G401.6 (cell line): ENCODE data around the gene GLDC.
"Not testable (repeated sequence)": the region's sequence is repeated elsewhere in the genome, so short reads cannot be mapped to it uniquely, and the experiment has no call there.

Experiments used
- FAIRE-seq: peaks from 2 replicates; lab custom pipeline; 2012; peaks lifted over from hg19 to GRCh38; lab: Jason Lieb, UNC

Gene GLDC

GRCh38 chr9:6645355-6646292, at the start of gene GLDC:
TSS of gene GLDC (minus strand) at chr9:6645729. CDS start at chr9:6645499, 230 bp downstream.
- peak; percentile 86 for FAIRE-seq

DNA sequence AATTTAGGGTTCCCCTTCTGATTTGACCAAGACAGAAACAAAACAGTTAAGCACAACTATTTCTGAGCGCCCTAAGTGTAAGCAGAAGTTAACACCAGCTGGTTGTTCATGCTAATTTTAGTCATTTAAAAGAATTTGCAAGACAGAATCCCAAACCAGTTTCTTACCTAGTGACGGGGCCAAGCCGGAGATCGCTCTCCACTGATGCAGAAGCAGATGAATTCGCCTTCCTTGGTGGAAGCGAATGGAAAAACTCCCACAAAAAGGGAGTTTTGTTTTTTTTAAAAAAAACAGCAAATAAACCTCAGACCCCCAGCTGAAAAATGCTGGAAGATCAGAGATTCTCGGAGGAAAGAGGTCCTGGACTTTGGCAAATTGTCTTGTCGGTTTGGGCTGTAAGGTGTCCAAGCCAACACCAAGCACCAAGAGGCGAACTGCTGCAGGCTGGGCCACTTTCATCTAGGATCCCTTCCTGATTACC, 47.4 kb upstream of the GLDC start:
- FAIRE-seq: no peak

- no peak for FAIRE-seq
Observed at GRCh38 chr9:6692433-6692832, 46.9 kb upstream of the GLDC start.

DNA sequence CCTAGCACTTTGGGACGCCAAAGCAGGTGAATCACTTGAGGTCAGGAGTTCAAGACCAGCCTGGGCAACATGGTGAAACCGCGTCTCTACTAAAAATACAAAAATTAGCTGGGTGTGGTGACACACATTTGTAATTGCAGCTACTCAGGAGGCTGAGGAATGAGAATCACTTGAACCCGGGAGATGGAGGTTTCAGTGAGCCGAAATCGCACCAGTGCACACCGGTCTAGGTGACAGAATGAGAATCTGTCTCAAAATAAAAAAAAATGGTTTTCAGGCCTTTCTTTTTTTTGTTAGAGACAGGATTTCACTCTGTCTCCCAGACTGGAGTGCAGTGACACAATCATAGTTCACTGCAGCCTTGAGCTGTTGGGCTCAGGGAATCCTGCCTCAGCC, 45.1 kb upstream of the GLDC start:
- not testable (repeated sequence) for FAIRE-seq

GRCh38 chr9:6689893-6690674, 44.6 kb upstream of the GLDC start:
- FAIRE-seq: no peak

DNA sequence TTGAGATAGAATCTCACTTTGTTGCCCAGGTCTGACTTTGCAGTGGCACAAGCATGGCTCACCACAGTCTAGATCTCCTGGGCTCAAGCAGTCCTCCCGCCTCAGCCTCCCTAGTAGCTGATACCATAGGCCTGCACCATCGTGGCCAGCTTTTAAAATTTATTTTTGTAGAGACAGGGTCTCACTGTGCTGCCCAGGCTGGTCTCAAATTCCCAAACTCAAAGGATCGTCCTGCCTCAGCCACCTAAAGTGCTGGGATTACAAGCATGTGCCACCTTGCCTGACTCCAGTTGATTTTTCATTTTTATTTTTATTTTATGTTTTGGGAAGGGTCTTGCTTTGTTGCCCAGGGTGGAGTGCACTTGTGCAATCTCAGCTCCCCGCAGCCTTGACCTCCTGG, 41.7 kb upstream of the GLDC start:
- FAIRE-seq: no peak

DNA sequence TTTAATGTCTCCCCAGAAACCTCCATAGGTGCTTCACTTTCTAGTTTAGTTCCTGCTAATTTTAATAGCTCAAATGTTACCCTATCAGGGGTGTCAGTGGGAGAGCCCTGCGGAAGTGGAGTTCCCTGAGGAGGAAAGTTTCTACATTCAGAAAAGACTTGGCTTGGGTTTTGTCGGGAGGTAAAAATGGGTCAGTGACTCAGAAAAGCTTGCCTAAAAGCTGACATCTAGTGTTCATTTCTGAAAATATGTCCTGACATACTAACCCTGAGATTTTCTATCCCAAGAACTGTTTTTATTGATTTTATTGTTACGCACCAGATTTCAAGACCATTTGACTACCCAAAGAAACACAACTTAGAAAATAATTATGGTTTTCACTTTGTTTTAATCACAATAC, 40.9 kb upstream of the GLDC start:
- FAIRE-seq: peak; percentile 64

DNA sequence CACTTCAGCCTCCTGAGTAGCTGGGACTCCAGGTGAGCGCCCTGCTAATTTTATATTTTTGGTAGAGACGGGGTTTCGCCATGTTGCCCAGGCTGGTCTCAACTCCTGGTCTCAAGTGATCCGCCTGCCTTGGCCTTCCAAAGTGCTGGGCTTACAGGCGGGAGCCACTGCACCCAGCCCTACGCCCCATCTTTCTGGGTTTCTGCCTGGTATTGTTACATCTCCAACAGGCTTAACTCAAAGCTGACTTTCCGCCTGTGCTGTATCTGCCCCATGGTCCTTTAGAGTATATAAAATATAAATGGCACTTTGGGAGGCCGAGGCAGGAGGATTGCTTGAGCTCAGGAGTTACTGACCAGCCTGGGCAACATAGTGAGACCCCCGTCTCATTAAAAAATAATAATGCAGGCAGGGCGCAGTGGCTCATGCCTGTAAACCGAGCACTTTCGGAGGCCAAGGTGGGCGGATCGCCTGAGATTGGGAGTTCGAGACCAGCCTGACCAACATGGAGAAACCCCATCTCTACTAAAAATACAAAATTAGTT, 36.5 kb upstream of the GLDC start:
- no peak for FAIRE-seq

DNA sequence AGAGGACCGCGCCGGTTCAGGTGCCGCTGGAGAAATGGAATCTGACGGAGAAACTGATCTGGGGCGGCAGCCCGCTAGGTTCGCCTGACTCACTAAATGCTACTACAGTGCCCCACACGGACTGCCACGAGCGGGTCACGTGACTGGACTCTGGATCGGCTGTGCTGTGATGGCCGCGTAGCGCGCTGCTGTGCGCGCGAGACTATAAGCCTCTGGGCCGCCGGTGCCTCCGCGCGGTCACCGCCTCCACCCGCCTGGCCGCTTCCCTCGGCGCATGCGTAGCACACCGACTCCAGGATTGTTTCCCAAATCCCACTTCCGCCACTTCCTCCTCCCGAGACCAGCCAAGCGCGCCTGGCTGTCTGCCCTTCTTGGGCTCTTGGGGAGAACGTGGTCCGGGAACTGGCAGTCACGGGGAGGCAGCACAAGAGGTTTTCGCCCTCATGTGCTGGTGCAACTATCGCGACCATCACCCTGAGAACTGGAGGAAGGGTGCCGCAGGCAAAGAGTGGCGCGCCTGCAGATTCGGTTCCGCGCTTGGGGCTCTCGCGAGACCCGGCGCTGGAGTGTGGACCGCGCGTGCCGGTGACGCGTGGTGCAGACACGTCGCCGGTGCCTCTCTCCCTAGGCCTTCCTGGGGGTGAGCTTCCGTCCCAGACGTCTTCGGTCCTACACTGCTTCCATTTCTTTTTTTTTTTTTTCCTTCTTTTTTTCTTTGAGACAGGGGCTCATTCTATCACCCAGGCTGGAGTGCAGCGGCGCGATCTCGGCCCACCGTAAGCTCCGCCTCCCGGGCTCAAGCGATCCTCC, 35.8 kb upstream of the GLDC start:
- peak; percentile 93 for FAIRE-seq

- FAIRE-seq: no peak
Observed at GRCh38 chr9:6680797-6681146, 35.2 kb upstream of the GLDC start.

- no peak for FAIRE-seq
Observed at GRCh38 chr9:6677803-6678202, 32.3 kb upstream of the GLDC start.

DNA sequence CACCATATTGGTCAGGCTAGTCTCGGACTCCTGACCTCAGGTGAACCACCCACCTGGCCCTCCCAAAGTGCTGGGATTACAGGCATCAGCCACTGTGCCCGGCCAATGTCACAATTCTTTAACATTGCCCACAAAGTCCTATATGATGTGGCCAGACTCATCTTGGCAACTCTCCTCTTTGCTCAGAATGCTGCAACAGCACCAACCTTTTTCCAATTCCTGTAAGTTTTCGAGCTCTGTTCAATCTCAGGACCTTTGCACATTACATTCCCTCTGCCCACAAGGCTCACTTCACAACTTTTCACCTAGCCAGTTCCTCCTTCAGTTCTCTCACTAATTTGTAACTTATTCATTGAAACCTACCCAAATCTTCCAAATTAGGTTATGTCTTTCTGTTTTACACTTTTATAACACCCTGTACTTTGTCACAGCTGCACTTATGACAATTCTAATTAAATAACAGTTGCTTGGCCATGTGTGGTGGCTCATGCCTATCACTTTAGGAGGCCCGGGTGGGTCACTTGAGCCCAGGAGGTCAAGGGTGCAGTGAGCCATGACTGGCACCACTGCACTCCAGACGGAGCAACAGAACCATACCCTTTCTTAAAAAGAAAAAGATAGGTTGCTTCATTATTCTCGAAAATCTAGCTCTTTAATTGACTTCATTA, 30.9 kb upstream of the GLDC start:
- FAIRE-seq: no peak

- FAIRE-seq: no peak
Observed at GRCh38 chr9:6675268-6675667, 29.7 kb upstream of the GLDC start.

GRCh38 chr9:6673326-6674025, 27.9 kb upstream of the GLDC start:
- no peak for FAIRE-seq

DNA sequence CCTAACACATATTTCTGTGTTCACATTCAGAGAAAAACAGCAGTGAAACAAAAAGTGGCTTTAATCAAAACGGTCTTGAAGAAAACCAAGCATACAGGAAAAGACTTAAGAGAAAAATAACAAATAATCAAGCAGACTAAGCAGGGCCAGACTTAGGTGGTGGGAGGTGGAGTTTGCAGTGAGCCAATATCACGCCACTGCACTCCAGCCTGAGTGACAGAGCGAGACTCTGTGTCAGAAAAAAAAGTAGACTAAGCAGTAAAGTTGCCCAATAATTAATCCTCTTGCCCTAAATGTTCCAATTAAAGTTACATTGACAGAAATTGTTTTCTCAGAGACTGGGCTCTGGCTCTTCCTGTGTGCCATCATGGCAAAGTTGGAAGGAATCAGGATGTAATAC, 26.6 kb upstream of the GLDC start:
- FAIRE-seq: no peak

GRCh38 chr9:6671416-6671815, 25.9 kb upstream of the GLDC start:
- FAIRE-seq: no peak

DNA sequence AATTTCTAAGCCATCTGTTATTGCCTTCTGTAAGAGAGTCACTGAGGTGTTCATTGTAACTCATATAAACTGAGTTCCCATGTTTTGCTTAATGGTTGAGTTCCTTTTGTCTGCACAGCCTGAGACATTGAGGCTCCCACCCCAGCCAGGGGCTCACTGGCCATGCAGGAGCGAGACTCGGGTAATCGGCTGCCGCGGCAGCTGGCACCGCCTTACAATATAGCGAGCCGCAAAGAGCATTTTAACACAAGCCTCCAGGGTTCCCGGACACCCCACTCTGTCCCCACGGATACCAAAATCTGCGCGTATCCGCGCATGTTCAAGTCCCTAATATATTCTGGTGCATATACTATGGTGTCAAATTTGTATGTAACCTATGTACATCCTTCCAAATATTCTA, 24.4 kb upstream of the GLDC start:
- FAIRE-seq: no peak

GRCh38 chr9:6667633-6668280, 22.2 kb upstream of the GLDC start:
- FAIRE-seq: peak; percentile 83

- FAIRE-seq: no peak
Observed at GRCh38 chr9:6667080-6667479, 21.6 kb upstream of the GLDC start.

DNA sequence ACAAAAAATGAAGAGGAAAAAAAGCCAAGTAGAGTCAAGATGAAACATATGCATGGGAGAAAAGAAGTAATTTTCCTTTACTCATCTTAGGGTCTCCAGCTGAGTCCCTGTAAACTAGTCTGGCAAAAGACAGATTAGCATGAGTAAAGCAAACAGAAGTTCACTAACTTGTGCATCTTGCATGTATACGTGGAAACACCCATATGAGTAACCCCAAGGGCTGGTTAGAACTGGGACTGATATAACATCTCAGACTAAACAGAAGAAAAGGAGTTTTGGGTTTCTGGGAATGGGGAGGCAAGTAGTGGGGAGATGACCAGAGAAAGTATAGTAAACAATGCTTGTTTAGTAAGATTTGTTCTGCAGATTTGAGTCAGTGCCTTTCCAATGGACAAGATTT, 20.1 kb upstream of the GLDC start:
- FAIRE-seq: no peak
